Measurements from ENCODE around the gene NOP58. TPM values are rescaled to one million over a fixed set of nuclear protein-coding genes. Genes with fewer than 3 reads are reported as not detected.

The NOP58 gene
- polyA plus RNA-seq, 1 donor from 2014 or later = 170 TPM

DNA sequence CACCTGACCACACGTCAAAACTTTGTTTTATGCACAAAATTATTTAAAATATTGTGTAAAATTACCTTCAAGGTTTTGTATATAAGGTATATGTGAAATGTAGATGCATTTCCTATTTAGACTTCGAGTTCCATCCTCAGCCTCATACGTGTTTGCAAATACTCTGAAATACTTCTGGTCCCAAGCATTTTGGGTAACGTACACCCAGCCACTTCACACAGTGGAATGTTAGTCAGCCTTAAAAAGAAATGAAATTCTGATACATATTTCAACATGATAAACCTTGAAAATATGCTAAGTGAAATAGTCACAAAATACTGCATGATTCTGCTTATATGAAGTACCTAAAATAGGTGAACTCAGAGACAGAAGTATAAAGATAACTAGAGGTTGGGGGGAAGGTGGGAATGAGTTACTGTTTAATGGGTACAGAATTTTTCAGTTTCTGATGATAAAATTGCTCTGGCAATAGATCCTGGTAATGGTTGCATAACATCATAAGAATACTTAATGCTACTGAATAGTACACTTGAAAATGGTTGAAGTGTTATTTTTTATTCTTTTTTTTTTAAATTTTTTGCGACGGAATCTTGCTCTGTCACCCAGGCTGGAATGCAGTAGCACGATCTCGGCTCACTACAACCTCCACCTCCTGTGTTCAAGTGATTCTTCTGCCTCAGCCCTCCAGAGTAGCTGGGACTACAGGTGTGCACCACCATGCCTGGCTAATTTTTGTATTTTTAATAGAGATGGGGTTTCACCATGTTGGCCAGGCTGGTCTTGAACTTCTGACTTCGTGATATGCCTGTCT is 24.0 kb downstream of the NOP58 start:
- Histone ChIP-seq H3K36me3 (ENCODE audit: insufficient read depth, low read length) (peaks cover 14% of the 10 kb centered on the region), H3K4me3 (ENCODE audit: low read length) (no peak overlapping the region), H3K27ac (ENCODE audit: low read length) (no peak overlapping the region), H3F3A (ENCODE audit: insufficient read depth, low read length, poor library complexity, severe bottlenecking) (no peaks in the 10 kb centered on the region), H3K4me2 (ENCODE audit: low read length) (no peak overlapping the region), H3K27me3 (ENCODE audit: insufficient read depth, low read depth, low read length) (no peaks in the 10 kb centered on the region), H3K9ac (ENCODE audit: low read length) (no peak overlapping the region), H3K9me2 (ENCODE audit: insufficient read depth, low read length) (no peaks in the 10 kb centered on the region), H2AFZ (ENCODE audit: low read depth, low read length) (no peak overlapping the region), H3K79me2 (replicated peaks; ENCODE audit: insufficient read depth, low read length) (no peaks in the 10 kb centered on the region), H4K20me1 (ENCODE audit: insufficient read depth) (no peaks in the 10 kb centered on the region), H3K9me3 (ENCODE audit: low read length) (no peaks in the 10 kb centered on the region)
- TF ChIP-seq CTCF (IDR thresholded peaks at IDR 0.05; ENCODE audit: poor library complexity, severe bottlenecking) (no peak), EZH2 (IDR thresholded peaks at IDR 0.05; ENCODE audit: borderline replicate concordance, insufficient read depth, low read length, poor library complexity, severe bottlenecking) (no peak), RAD21 (conservative IDR thresholded peaks at IDR 0.05) (no peak), MXI1 (conservative IDR thresholded peaks at IDR 0.05; ENCODE audit: poor library complexity, severe bottlenecking) (no peak), SMC3 (conservative IDR thresholded peaks at IDR 0.05; ENCODE audit: poor library complexity) (no peak), EP300 (conservative IDR thresholded peaks at IDR 0.05; ENCODE audit: poor library complexity, severe bottlenecking) (no peak), REST (IDR thresholded peaks at IDR 0.05; ENCODE audit: borderline replicate concordance) (no peak), TAF1 (IDR thresholded peaks at IDR 0.05; ENCODE audit: low read depth) (no peak), POLR2AphosphoS5 (IDR thresholded peaks at IDR 0.05) (no peak)

- H3K9me2 ChIP-seq (ENCODE audit: insufficient read depth, low read length) = no peaks in the 10 kb centered on the region
- peaks cover 14% of the 10 kb centered on the region for H3K36me3 ChIP-seq (ENCODE audit: insufficient read depth, low read length)
- H2AFZ ChIP-seq (ENCODE audit: low read depth, low read length) = no peak overlapping the region
- no peaks in the 10 kb centered on the region for H3K9me3 ChIP-seq (ENCODE audit: low read length)
- no peak overlapping the region for H3K4me2 ChIP-seq (ENCODE audit: low read length)
- H3K9ac ChIP-seq (ENCODE audit: low read length) = no peak overlapping the region
- H3K79me2 ChIP-seq (replicated peaks; ENCODE audit: insufficient read depth, low read length) = no peaks in the 10 kb centered on the region
- H4K20me1 ChIP-seq (ENCODE audit: insufficient read depth) = no peaks in the 10 kb centered on the region
- no peaks in the 10 kb centered on the region for H3F3A ChIP-seq (ENCODE audit: insufficient read depth, low read length, poor library complexity, severe bottlenecking)
- no peaks in the 10 kb centered on the region for H3K27me3 ChIP-seq (ENCODE audit: insufficient read depth, low read depth, low read length)
- no peak overlapping the region for H3K4me3 ChIP-seq (ENCODE audit: low read length)
- TF ChIP-seq EP300 (conservative IDR thresholded peaks at IDR 0.05; ENCODE audit: poor library complexity, severe bottlenecking) (no peak), REST (IDR thresholded peaks at IDR 0.05; ENCODE audit: borderline replicate concordance) (no peak), RAD21 (conservative IDR thresholded peaks at IDR 0.05) (no peak), MXI1 (conservative IDR thresholded peaks at IDR 0.05; ENCODE audit: poor library complexity, severe bottlenecking) (no peak), SMC3 (conservative IDR thresholded peaks at IDR 0.05; ENCODE audit: poor library complexity) (no peak), POLR2AphosphoS5 (IDR thresholded peaks at IDR 0.05) (no peak), CTCF (IDR thresholded peaks at IDR 0.05; ENCODE audit: poor library complexity, severe bottlenecking) (no peak), TAF1 (IDR thresholded peaks at IDR 0.05; ENCODE audit: low read depth) (no peak), EZH2 (IDR thresholded peaks at IDR 0.05; ENCODE audit: borderline replicate concordance, insufficient read depth, low read length, poor library complexity, severe bottlenecking) (no peak)
- H3K27ac ChIP-seq (ENCODE audit: low read length) = no peak overlapping the region
These were observed 24.8 kb downstream of the NOP58 start for GRCh38 chr2:202290316-202290715.
